Neural cell (in vitro differentiated cells): ENCODE results near the gene RAB1A. TPM values are rescaled to one million over a fixed set of nuclear protein-coding genes. Genes with fewer than 3 reads are reported as not detected.

ENCODE experiments used
- H2AFZ ChIP-seq: fragments of 200-600, 300-800 bp; sonication (generic), shearing (Covaris generic); 2 replicates; pipeline ENCODE4 v1.6.0; 2014; ENCODE audit warnings: low read depth, mild to moderate bottlenecking, antibody characterized with exemption, low read length, moderate library complexity
- H3F3A ChIP-seq: fragments of 200-600 bp; shearing (Covaris generic); 2 replicates; pipeline ENCODE4 v1.6.1; 2016; ENCODE audit warnings: mild to moderate bottlenecking, moderate library complexity, mixed read lengths, antibody characterized with exemption, low read length; ENCODE audit not compliant: insufficient read depth, poor library complexity, severe bottlenecking
- H3K27ac ChIP-seq: fragments of 200-600, 300-800 bp; sonication (generic), shearing (Covaris generic); 2 replicates; pipeline ENCODE4 v1.5.1; 2014; ENCODE audit warnings: mild to moderate bottlenecking, low read length, moderate library complexity
- H3K27me3 ChIP-seq: fragments of 300-800, 200-600 bp; sonication (generic), shearing (Covaris generic); 2 replicates; pipeline ENCODE4 v1.6.0; 2014; ENCODE audit warnings: mild to moderate bottlenecking, low read depth, low read length, moderate library complexity; ENCODE audit not compliant: insufficient read depth
- H3K36me3 ChIP-seq: fragments of 300-800, 200-600 bp; sonication (generic), shearing (Covaris generic); 2 replicates; pipeline ENCODE4 v1.5.1; 2014; ENCODE audit warnings: mild to moderate bottlenecking, antibody characterized with exemption, low read length, moderate library complexity; ENCODE audit not compliant: insufficient read depth
- H3K4me2 ChIP-seq: fragments of 300-800, 200-600 bp; sonication (generic), shearing (Covaris generic); 2 replicates; pipeline ENCODE4 v1.6.0; 2014; ENCODE audit warnings: mild to moderate bottlenecking, low read length
- H3K4me3 ChIP-seq: fragments of 300-800, 200-600 bp; sonication (generic), shearing (Covaris generic); 2 replicates; pipeline ENCODE4 v1.5.1; 2014; ENCODE audit warnings: mild to moderate bottlenecking, low read length, moderate library complexity
- H3K79me2 ChIP-seq: fragments of 200-600 bp; shearing (Covaris generic); replicated peaks from 2 replicates; pipeline ENCODE4 v1.6.0; 2014; ENCODE audit warnings: mild to moderate bottlenecking, low read length, moderate library complexity; ENCODE audit not compliant: insufficient read depth
- H3K9ac ChIP-seq: fragments of 300-800, 200-600 bp; sonication (generic), shearing (Covaris generic); 2 replicates; pipeline ENCODE4 v1.6.1; 2016; ENCODE audit warnings: mild to moderate bottlenecking, low read length, mixed read lengths
- H3K9me2 ChIP-seq: fragments of 200-600 bp; shearing (Covaris generic); 2 replicates; pipeline ENCODE4 v1.6.1; 2016; ENCODE audit warnings: mild to moderate bottlenecking, low read length, mixed read lengths; ENCODE audit not compliant: insufficient read depth
- H3K9me3 ChIP-seq: fragments of 200-600, 300-800 bp; sonication (generic), shearing (Covaris generic); 2 replicates; pipeline ENCODE4 v1.6.1; 2016; ENCODE audit warnings: mild to moderate bottlenecking, mixed run types, low read length, moderate library complexity, mixed read lengths
- H4K20me1 ChIP-seq: fragments of 200-600 bp; shearing (Covaris generic); 2 replicates; pipeline ENCODE4 v1.6.1; 2016; ENCODE audit warnings: mild to moderate bottlenecking, mixed run types; ENCODE audit not compliant: insufficient read depth
- EP300 ChIP-seq: fragments of 450-650 bp; conservative IDR thresholded peaks from 2 replicates; pipeline ENCODE4 v1.6.1; 2014; ENCODE audit warnings: antibody characterized with exemption, mild to moderate bottlenecking, moderate library complexity; ENCODE audit not compliant: poor library complexity, severe bottlenecking
- EZH2 ChIP-seq: fragments of 200-600, 300-800 bp; shearing (Covaris generic), sonication (generic); IDR thresholded peaks from 2 replicates; pipeline ENCODE4 v1.6.1; 2014; ENCODE audit warnings: antibody characterized with exemption, low read length, borderline replicate concordance, mild to moderate bottlenecking; ENCODE audit not compliant: insufficient read depth, poor library complexity, severe bottlenecking
- MXI1 ChIP-seq: fragments of 450-650 bp; conservative IDR thresholded peaks from 2 replicates; pipeline ENCODE4 v1.6.1; 2014; ENCODE audit warnings: antibody characterized with exemption, mild to moderate bottlenecking; ENCODE audit not compliant: poor library complexity, severe bottlenecking
- POLR2AphosphoS5 ChIP-seq: IDR thresholded peaks from 2 replicates; pipeline ENCODE4 v1.6.1; 2012
- RAD21 ChIP-seq: fragments of 450-650 bp; conservative IDR thresholded peaks from 2 replicates; pipeline ENCODE4 v1.6.1; 2014; ENCODE audit warnings: antibody characterized with exemption, mild to moderate bottlenecking, moderate library complexity
- SMC3 ChIP-seq: fragments of 450-650 bp; conservative IDR thresholded peaks from 2 replicates; pipeline ENCODE4 v1.6.1; 2014; ENCODE audit warnings: antibody characterized with exemption, mild to moderate bottlenecking, moderate library complexity; ENCODE audit not compliant: poor library complexity
- TAF1 ChIP-seq: IDR thresholded peaks from 2 replicates; pipeline ENCODE4 v1.6.1; 2012; ENCODE audit warnings: low read depth
- polyA plus RNA-seq: library from polyadenylated mRNA; depleted of rRNA; stranded (reverse); fragments of >200 nt; gene quantifications from 2 replicates; pipeline ENCODE4 v1.2.3, GENCODE V29; 2014
- TF ChIP-seq, protein P1 (sequence below): IDR thresholded peaks from 2 replicates; pipeline ENCODE4 v1.6.1; 2012; ENCODE audit warnings: borderline replicate concordance
- TF ChIP-seq, protein P2 (sequence below): fragments of 450-650 bp; IDR thresholded peaks from 2 replicates; pipeline ENCODE4 v1.5.1; 2014; ENCODE audit warnings: antibody characterized with exemption, mild to moderate bottlenecking, moderate library complexity; ENCODE audit not compliant: poor library complexity, severe bottlenecking

RAB1A gene
- polyA plus RNA-seq, 1 donor from 2014 or later = 240 TPM

DNA sequence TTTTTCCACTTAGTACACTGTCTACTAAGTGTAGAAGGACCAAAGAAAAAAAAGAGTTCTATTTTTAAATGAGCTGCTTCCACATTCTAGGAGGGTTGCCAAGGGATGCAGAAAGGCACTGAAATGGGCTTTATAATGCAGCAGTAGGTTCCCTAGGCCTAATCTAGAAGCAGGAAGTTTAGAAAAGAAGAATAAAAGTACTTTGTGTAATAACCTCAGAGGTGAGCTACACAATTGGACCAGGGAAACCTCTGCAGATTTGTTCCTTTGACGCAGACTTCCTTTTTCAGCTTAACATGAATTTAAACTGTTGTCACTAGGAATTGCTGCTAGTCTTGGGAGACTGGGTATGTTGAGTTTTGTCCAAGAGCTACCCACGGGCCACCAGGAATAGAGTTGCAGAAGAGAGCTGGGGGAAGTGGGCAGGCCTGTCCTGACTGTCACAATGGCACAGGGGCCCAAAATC lies 34.6 kb upstream of the RAB1A start:
- Histone ChIP-seq H3K9me2 (no peaks in the 10 kb centered on the region), H3F3A (no peaks in the 10 kb centered on the region), H3K27me3 (no peaks in the 10 kb centered on the region), H3K79me2 (no peaks in the 10 kb centered on the region), H3K9ac (no peak overlapping the region), H4K20me1 (no peaks in the 10 kb centered on the region), H2AFZ (no peak overlapping the region), H3K4me2 (no peak overlapping the region), H3K9me3 (no peaks in the 10 kb centered on the region), H3K36me3 (no peaks in the 10 kb centered on the region), H3K27ac (no peak overlapping the region), H3K4me3 (no peak overlapping the region)
- TF ChIP-seq MXI1 = no peak
- TF ChIP-seq RAD21 = no peak
- TF ChIP-seq SMC3 = no peak
- TF ChIP-seq, protein P1, sequence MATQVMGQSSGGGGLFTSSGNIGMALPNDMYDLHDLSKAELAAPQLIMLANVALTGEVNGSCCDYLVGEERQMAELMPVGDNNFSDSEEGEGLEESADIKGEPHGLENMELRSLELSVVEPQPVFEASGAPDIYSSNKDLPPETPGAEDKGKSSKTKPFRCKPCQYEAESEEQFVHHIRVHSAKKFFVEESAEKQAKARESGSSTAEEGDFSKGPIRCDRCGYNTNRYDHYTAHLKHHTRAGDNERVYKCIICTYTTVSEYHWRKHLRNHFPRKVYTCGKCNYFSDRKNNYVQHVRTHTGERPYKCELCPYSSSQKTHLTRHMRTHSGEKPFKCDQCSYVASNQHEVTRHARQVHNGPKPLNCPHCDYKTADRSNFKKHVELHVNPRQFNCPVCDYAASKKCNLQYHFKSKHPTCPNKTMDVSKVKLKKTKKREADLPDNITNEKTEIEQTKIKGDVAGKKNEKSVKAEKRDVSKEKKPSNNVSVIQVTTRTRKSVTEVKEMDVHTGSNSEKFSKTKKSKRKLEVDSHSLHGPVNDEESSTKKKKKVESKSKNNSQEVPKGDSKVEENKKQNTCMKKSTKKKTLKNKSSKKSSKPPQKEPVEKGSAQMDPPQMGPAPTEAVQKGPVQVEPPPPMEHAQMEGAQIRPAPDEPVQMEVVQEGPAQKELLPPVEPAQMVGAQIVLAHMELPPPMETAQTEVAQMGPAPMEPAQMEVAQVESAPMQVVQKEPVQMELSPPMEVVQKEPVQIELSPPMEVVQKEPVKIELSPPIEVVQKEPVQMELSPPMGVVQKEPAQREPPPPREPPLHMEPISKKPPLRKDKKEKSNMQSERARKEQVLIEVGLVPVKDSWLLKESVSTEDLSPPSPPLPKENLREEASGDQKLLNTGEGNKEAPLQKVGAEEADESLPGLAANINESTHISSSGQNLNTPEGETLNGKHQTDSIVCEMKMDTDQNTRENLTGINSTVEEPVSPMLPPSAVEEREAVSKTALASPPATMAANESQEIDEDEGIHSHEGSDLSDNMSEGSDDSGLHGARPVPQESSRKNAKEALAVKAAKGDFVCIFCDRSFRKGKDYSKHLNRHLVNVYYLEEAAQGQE = no peak
- TF ChIP-seq EZH2 = no peak

DNA sequence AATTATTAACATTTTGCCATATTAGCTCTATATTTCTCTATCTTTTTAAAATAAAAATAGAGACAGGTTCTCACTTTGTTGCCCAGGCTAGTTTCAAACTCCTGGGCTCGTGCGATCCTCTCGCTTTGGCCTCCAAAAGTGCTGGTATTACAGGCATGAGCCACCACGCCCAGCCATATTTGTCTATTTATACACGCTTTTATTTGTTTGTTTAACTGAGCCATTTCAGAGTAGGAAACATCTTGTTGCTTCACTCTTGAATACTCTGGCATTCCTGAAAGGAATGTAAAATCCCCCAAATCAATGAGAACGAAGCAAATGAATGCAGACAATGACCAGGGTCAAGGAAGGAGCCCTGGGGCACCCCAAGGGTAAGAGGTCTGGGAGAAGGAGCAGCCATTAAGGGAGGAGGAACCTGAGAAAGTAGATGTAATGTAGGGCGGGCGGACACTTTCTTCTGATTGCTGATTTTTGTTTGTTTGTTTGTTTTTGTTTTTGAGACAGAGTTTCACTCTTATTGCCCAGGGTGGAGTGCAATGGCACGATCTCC lies 31.7 kb upstream of the RAB1A start:
- Histone ChIP-seq H3K27me3 (no peaks in the 10 kb centered on the region), H3F3A (no peaks in the 10 kb centered on the region), H3K27ac (no peak overlapping the region), H2AFZ (no peak overlapping the region), H3K9me3 (no peaks in the 10 kb centered on the region), H3K9me2 (no peaks in the 10 kb centered on the region), H3K4me2 (no peak overlapping the region), H3K36me3 (no peaks in the 10 kb centered on the region), H3K4me3 (no peak overlapping the region), H4K20me1 (no peaks in the 10 kb centered on the region), H3K79me2 (no peaks in the 10 kb centered on the region), H3K9ac (no peak overlapping the region)
- TF ChIP-seq EZH2 (no peak), SMC3 (no peak), EP300 (no peak), POLR2AphosphoS5 (no peak), MXI1 (no peak), TAF1 (no peak), RAD21 (no peak)
- TF ChIP-seq, protein P2, sequence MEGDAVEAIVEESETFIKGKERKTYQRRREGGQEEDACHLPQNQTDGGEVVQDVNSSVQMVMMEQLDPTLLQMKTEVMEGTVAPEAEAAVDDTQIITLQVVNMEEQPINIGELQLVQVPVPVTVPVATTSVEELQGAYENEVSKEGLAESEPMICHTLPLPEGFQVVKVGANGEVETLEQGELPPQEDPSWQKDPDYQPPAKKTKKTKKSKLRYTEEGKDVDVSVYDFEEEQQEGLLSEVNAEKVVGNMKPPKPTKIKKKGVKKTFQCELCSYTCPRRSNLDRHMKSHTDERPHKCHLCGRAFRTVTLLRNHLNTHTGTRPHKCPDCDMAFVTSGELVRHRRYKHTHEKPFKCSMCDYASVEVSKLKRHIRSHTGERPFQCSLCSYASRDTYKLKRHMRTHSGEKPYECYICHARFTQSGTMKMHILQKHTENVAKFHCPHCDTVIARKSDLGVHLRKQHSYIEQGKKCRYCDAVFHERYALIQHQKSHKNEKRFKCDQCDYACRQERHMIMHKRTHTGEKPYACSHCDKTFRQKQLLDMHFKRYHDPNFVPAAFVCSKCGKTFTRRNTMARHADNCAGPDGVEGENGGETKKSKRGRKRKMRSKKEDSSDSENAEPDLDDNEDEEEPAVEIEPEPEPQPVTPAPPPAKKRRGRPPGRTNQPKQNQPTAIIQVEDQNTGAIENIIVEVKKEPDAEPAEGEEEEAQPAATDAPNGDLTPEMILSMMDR = no peak
- TF ChIP-seq, protein P1 = no peak
